Smooth muscle cell (in vitro differentiated cells): ENCODE data around the gene UNC50. TPM values are rescaled to one million over a fixed set of nuclear protein-coding genes. Genes with fewer than 3 reads are reported as not detected.

ENCODE experiments used
- DNase-seq: peaks from one replicate; lab custom pipeline; 2025; ENCODE audit not compliant: unreplicated experiment; lab: John Stamatoyannopoulos, UW
- H2AFZ ChIP-seq: fragments of 200-600 bp; sonication (generic); 2 replicates; pipeline ENCODE4 v1.6.0; 2016; ENCODE audit warnings: antibody characterized with exemption, low read depth, mild to moderate bottlenecking
- H3F3A ChIP-seq: fragments of 200-600 bp; sonication (generic); 2 replicates; pipeline ENCODE4 v1.6.0; 2017; ENCODE audit warnings: antibody characterized with exemption, low read depth
- H3K27ac ChIP-seq: fragments of 200-600 bp; sonication (generic); 2 replicates; pipeline ENCODE4 v1.5.1; 2016; ENCODE audit warnings: low read depth, mild to moderate bottlenecking
- H3K27me3 ChIP-seq: fragments of 200-600 bp; sonication (generic); 2 replicates; pipeline ENCODE4 v1.6.1; 2016; ENCODE audit warnings: low read depth, mild to moderate bottlenecking
- H3K36me3 ChIP-seq: fragments of 200-600 bp; sonication (generic); 2 replicates; pipeline ENCODE4 v1.5.1; 2016; ENCODE audit warnings: low read depth
- H3K4me1 ChIP-seq: fragments of 200-600 bp; sonication (generic); 2 replicates; pipeline ENCODE4 v1.5.1; 2016; ENCODE audit warnings: low read depth
- H3K4me2 ChIP-seq: fragments of 200-600 bp; sonication (generic); 2 replicates; pipeline ENCODE4 v1.6.0; 2016; ENCODE audit warnings: mild to moderate bottlenecking
- H3K4me3 ChIP-seq: fragments of 200-600 bp; sonication (generic); 2 replicates; pipeline ENCODE4 v1.5.1; 2016; ENCODE audit warnings: mild to moderate bottlenecking
- H3K79me2 ChIP-seq: fragments of 200-600 bp; sonication (generic); 2 replicates; pipeline ENCODE4 v1.6.0; 2016; ENCODE audit warnings: low read depth, mild to moderate bottlenecking
- H3K9ac ChIP-seq: fragments of 200-600 bp; sonication (generic); 2 replicates; pipeline ENCODE4 v1.6.0; 2016; ENCODE audit warnings: low read depth
- H3K9me3 ChIP-seq: fragments of 200-600 bp; sonication (generic); replicated peaks from 2 replicates; pipeline ENCODE4 v1.5.1; 2016; ENCODE audit warnings: low read depth
- H4K20me1 ChIP-seq: fragments of 200-600 bp; sonication (generic); 2 replicates; pipeline ENCODE4 v1.6.0; 2016; ENCODE audit warnings: low read depth
- CTCF ChIP-seq: fragments of 200-600 bp; sonication (generic); IDR thresholded peaks from 2 replicates; pipeline ENCODE4 v1.5.1; 2017; ENCODE audit warnings: borderline replicate concordance, mild to moderate bottlenecking, antibody characterized with exemption; ENCODE audit not compliant: insufficient read depth, poor library complexity, severe bottlenecking
- WGBS: methylation state at CpG from one replicate; pipeline ENCODE4 v1.1.7; 2016; ENCODE audit warnings: low lambda C conversion rate; 5-methylcytosine and 5-hydroxymethylcytosine counted together
- polyA plus RNA-seq: library from polyadenylated mRNA; unstranded; fragments of >200 nt; fragmentation: Nextera tagmentation; extraction: Ambion mirVana; gene quantifications from 2 replicates; pipeline ENCODE4 v1.2.1, GENCODE V29; 2016
- total RNA-seq: library from RNA; depleted of rRNA; stranded (reverse); fragments of >200 nt; gene quantifications from 2 replicates; pipeline ENCODE4 v1.2.3, GENCODE V29; 2014

The UNC50 gene
- total and polyA plus RNA-seq, 2 experiments from 2014 or later: 52.2 to 59.2 TPM

GRCh38 chr2:98598781-98599428 is 9.5 kb upstream of the UNC50 start:
- H3K4me1 ChIP-seq: no peaks in the 10 kb centered on the region
- H3K4me2 ChIP-seq: no peak overlapping the region
- 100% methylated on average over 1 of the region's 1 CpG for WGBS
- no peak overlapping the region for H3K4me3 ChIP-seq
- no peaks in the 10 kb centered on the region for H3K79me2 ChIP-seq
- H3F3A ChIP-seq: peaks cover 4% of the 10 kb centered on the region
- no peak for TF ChIP-seq CTCF
- peaks cover 13% of the 10 kb centered on the region for H3K36me3 ChIP-seq
- H2AFZ ChIP-seq: no peak overlapping the region
- peaks cover 8% of the 10 kb centered on the region for H4K20me1 ChIP-seq
- no peaks in the 10 kb centered on the region for H3K27me3 ChIP-seq
- H3K27ac ChIP-seq: no peak overlapping the region
- DNase-seq: no peak
- no peaks in the 10 kb centered on the region for H3K9me3 ChIP-seq
- no peak overlapping the region for H3K9ac ChIP-seq

DNA sequence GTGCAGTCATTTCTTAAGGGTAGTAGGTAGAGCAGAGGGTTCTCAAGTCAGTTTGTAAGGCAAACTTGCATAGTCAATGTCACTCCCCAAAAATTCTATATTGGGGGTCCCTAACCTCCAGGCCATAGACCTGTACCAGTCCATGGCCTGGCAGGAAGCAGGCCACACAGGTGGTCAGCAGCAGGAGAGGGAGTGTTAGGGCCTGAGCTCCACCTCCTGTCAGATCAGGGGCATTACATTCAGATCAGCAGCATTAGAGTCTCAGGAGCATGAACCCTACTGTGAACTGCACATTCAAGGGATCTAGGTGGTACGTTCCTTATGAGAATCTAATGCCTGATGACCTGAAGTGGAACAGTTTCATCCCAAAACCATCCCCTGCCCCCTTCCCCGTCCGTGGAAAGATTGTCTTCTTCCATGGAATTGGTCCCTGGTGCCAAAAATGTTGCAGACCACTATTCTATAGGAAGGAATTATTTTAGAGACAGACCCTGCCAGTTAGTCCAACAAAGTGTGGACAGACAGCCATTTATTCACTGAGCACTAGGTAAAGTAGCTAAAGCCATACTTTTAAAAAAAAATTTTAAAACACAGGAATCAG is 6.8 kb upstream of the UNC50 start:
- H3K4me3 ChIP-seq: no peak overlapping the region
- no peaks in the 10 kb centered on the region for H3K9me3 ChIP-seq
- H4K20me1 ChIP-seq: peaks cover 11% of the 10 kb centered on the region
- no peaks in the 10 kb centered on the region for H3K27me3 ChIP-seq
- TF ChIP-seq CTCF: peak; percentile 42
- H2AFZ ChIP-seq: no peak overlapping the region
- no peak overlapping the region for H3K4me2 ChIP-seq
- peaks cover 13% of the 10 kb centered on the region for H3K36me3 ChIP-seq
- H3K27ac ChIP-seq: no peak overlapping the region
- no peak for DNase-seq
- no peak overlapping the region for H3K9ac ChIP-seq
- WGBS: 72% methylated on average over 3 of the region's 3 CpGs
- H3K4me1 ChIP-seq: no peaks in the 10 kb centered on the region
- H3F3A ChIP-seq: peaks cover 4% of the 10 kb centered on the region
- H3K79me2 ChIP-seq: peaks cover 12% of the 10 kb centered on the region

- Histone ChIP-seq H3K36me3 (peaks cover 11% of the 10 kb centered on the region), H3K27me3 (no peaks in the 10 kb centered on the region), H3K4me2 (no peak overlapping the region), H4K20me1 (peaks cover 11% of the 10 kb centered on the region), H3K4me1 (peaks cover 10% of the 10 kb centered on the region), H3K4me3 (no peak overlapping the region), H3K9me3 (no peaks in the 10 kb centered on the region), H3K27ac (no peak overlapping the region), H3K79me2 (peaks cover 33% of the 10 kb centered on the region), H3K9ac (no peak overlapping the region), H3F3A (peaks cover 4% of the 10 kb centered on the region), H2AFZ (no peak overlapping the region)
- no peak for DNase-seq
- TF ChIP-seq CTCF: no peak
- 90% methylated on average over 2 of the region's 2 CpGs for WGBS
Measured at GRCh38 chr2:98604547-98604946, 3.8 kb upstream of the UNC50 start.

DNA sequence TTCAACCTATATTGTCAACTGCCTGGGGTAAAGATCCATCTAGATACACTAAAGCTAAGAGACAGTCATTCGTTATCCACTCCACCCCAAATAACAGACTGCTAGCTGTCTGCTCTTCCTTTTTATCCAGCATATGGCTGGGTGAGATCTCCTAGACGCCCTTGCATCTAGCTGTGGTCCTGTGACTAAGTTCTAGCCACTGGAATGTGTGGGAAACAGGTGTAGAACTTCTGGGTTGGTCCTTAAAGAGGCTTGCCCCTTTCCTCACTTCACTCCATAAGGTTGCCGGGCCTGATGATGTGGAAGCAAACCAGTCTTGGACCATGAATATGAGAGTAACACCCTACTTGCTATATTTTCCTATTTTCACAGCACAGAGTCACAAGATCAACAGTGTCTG is 3.3 kb upstream of the UNC50 start:
- no peak for TF ChIP-seq CTCF
- Histone ChIP-seq H3K4me3 (no peak overlapping the region), H3K9me3 (no peaks in the 10 kb centered on the region), H3K4me1 (peaks cover 16% of the 10 kb centered on the region), H3K4me2 (no peak overlapping the region), H3K27me3 (no peaks in the 10 kb centered on the region), H3F3A (peaks cover 4% of the 10 kb centered on the region), H2AFZ (no peak overlapping the region), H3K79me2 (peaks cover 38% of the 10 kb centered on the region), H3K36me3 (peaks cover 8% of the 10 kb centered on the region), H4K20me1 (peaks cover 11% of the 10 kb centered on the region), H3K27ac (no peak overlapping the region), H3K9ac (no peak overlapping the region)
- DNase-seq: no peak
- whole genome bisulfite sequencing: 96% methylated on average over 3 of the region's 3 CpGs
